Gastrocnemius medialis (tissue), 4 donors: ENCODE measurements around the gene C2CD4A. TPM values are rescaled to one million over a fixed set of nuclear protein-coding genes. Genes with fewer than 3 reads are reported as not detected.

Experiments used
- ATAC-seq, 2 donors: fragments of 150-250 bp; one replicate each; pipeline ENCODE4 v1.9.1; 2016
- DNase-seq, 2 donors: peaks; one replicate each; pipeline ENCODE4 v3.0.0-alpha.2; 2019
- H3K27ac ChIP-seq, 4 donors: fragments of 200-600 bp; sonication (generic); 1 replicate in 1 of 4; 2 replicates in 3 of 4; pipeline ENCODE4 v1.5.1; 2016 to 2018; ENCODE audit warnings: mild to moderate bottlenecking in 2 of 4, moderate library complexity in 1 of 4
- H3K27me3 ChIP-seq, 3 donors: fragments of 200-600 bp; sonication (generic) in 2 of 3; 1 replicate in 1 of 3; 2 replicates in 2 of 3; pipeline versions ENCODE4 v1.5.1 to v1.6.0; 2016 to 2019; ENCODE audit warnings: mild to moderate bottlenecking in 1 of 3, moderate library complexity in 1 of 3
- H3K36me3 ChIP-seq, 2 donors: fragments of 200-600 bp; sonication (generic) in 1 of 2; one replicate each; pipeline ENCODE4 v1.5.1; 2017 to 2018
- H3K4me1 ChIP-seq, 2 donors: fragments of 200-600 bp; sonication (generic) in 1 of 2; one replicate each; pipeline ENCODE4 v1.5.1; 2016 to 2017; ENCODE audit warnings: mild to moderate bottlenecking in 2 of 2
- H3K4me3 ChIP-seq, 4 donors: fragments of 200-600 bp; sonication (generic) in 3 of 4; 1 replicate in 1 of 4; 2 replicates in 3 of 4; pipeline ENCODE4 v1.5.1; 2016 to 2019; ENCODE audit warnings: mild to moderate bottlenecking in 2 of 4
- H3K9me3 ChIP-seq, 3 donors: fragments of 200-600 bp; sonication (generic) in 2 of 3; 1 replicate in 1 of 3; 2 replicates in 2 of 3; pipeline ENCODE4 v1.5.1; 2016 to 2019
- POLR2A ChIP-seq, 2 donors: fragments of 450-650 bp; IDR thresholded peaks; one replicate each; pipeline ENCODE4 v1.6.1; 2017; ENCODE audit warnings: antibody characterized with exemption in 2 of 2, mild to moderate bottlenecking in 2 of 2, moderate library complexity in 2 of 2
- in situ Hi-C, 4 donors: fragments of 200-750 bp; cut with MboI; loops; one replicate each; pipeline versions ENCODE4 v1.15.0 to v1.8.0; 2017; ENCODE audit warnings: low sequenced_read_pairs in 4 of 4
- intact Hi-C: fragments of 100-400 bp; cut with DNase I; formaldehyde crosslinking; loops from one replicate; pipeline ENCODE4 v1.15.1; 2023; ENCODE audit warnings: low total_unique reads
- total RNA-seq, 4 donors: library from RNA; depleted of rRNA; stranded (reverse); fragments of >200 nt; gene quantifications; one replicate each; pipeline versions ENCODE4 v1.1.0 to v1.2.3, GENCODE V29; 2016
- TF ChIP-seq, protein P1 (sequence below), 5 experiments: fragments of 450-650 bp in 3 of 5; fragments of 200-600 bp in 2 of 5; sonication (generic) in 2 of 5; IDR thresholded peaks in 4 of 5; conservative IDR thresholded peaks in 1 of 5; 1 replicate in 4 of 5; 2 replicates in 1 of 5; pipeline ENCODE4 v1.5.1; 2016 to 2019; ENCODE audit warnings: antibody characterized with exemption in 5 of 5, mild to moderate bottlenecking in 3 of 5, moderate library complexity in 3 of 5

C2CD4A gene
- total RNA-seq, 4 donors from 2014 or later, result 0.23 to 0.66 (median 0.47) TPM; not detected in 1

DNA sequence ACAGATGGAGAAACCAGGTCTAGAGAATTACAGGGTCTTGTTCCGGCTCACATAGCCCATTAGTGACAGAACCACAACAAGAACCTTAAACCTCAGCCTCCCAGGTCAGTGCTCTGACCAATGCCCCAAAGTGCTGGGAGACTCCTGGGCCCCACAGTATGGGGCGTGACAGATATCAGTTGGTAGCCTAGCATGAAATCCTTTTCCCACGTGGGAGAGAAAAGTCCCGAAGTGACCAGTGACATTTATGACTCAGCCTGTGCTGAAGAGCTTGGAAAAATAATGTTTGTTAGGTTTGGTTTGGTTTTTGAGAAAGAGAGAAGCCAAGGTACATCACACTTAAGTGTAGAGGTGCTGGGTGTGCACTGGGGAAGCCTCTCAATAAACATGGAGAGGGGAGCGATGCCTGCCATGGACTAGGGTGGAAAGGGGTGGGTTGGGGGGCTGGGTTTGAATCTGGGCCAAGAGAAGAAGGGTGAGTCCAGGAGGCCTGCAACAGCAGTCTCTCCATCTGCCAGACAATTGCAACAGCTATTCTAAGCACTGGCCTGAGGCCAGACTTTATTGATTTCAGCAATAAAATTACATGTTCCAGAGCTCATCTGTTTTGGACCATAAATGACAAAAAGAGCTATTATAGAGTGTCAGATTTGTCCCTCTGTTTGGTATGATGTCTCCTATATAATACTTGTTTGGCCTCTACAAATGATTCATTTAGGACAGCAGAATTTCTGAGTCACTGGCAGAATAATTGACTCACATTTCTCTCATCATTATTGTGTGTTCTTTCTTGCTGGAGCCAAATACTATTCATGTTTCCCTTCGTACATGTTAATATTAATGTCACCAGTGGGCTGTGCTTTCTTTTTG is 43.4 kb downstream of the C2CD4A start:
- no peaks in the 10 kb centered on the region for H3K27me3 ChIP-seq
- ATAC-seq (peak; percentile 49 to 51), DNase-seq (peak in 1 of 2 donors; percentile 26)
- H3K36me3 ChIP-seq, result no peaks in the 10 kb centered on the region
- H3K9me3 ChIP-seq, result no peaks in the 10 kb centered on the region
- H3K27ac ChIP-seq, result peak overlapping the region; percentile 55 to 74 (median 67)
- H3K4me3 ChIP-seq, result no peak overlapping the region
- intact Hi-C loops, result loop anchor here (10.0 kb wide), 1 partner anchor 45 kb away; the partner anchor contains the start of genes C2CD4A and VPS13C
- peaks cover 10 to 42% of the 10 kb centered on the region in 2 donors for H3K4me1 ChIP-seq
- in situ Hi-C loops, result no loop called here
- TF ChIP-seq, protein P1, sequence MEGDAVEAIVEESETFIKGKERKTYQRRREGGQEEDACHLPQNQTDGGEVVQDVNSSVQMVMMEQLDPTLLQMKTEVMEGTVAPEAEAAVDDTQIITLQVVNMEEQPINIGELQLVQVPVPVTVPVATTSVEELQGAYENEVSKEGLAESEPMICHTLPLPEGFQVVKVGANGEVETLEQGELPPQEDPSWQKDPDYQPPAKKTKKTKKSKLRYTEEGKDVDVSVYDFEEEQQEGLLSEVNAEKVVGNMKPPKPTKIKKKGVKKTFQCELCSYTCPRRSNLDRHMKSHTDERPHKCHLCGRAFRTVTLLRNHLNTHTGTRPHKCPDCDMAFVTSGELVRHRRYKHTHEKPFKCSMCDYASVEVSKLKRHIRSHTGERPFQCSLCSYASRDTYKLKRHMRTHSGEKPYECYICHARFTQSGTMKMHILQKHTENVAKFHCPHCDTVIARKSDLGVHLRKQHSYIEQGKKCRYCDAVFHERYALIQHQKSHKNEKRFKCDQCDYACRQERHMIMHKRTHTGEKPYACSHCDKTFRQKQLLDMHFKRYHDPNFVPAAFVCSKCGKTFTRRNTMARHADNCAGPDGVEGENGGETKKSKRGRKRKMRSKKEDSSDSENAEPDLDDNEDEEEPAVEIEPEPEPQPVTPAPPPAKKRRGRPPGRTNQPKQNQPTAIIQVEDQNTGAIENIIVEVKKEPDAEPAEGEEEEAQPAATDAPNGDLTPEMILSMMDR (IDR thresholded peaks at IDR 0.05 in 4 of 5, conservative IDR thresholded peaks at IDR 0.05 in 1 of 5), result no peak
- no peak for TF ChIP-seq POLR2A (IDR thresholded peaks at IDR 0.05)

DNA sequence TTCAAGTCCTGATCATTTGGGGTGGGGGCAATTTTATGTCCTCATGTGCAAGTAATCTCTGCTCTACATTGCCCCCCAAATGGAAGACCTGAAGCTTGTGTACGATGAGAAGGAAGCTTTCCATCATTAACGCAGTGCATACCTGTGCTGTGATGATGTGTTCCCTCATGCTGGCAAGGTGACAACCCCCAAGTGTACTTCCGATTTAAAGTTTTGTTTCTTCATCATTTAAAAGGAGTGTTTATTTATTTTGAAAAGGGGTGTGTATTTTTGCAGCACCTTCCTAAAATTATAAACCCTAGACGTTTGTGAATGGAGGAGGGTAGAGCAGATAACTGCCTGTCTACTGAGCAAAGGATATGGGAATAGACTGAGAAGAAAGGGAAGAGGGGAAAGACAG is 45.3 kb downstream of the C2CD4A start:
- Histone ChIP-seq H3K4me3 (no peak overlapping the region), H3K27ac (peak overlapping the region in 2 of 4 donors; percentile 73 to 81), H3K36me3 (no peaks in the 10 kb centered on the region), H3K27me3 (no peaks in the 10 kb centered on the region), H3K9me3 (no peaks in the 10 kb centered on the region), H3K4me1 (peaks cover 10 to 42% of the 10 kb centered on the region in 2 donors)
- no peak for TF ChIP-seq POLR2A (IDR thresholded peaks at IDR 0.05)
- TF ChIP-seq, protein P1 (IDR thresholded peaks at IDR 0.05 in 4 of 5, conservative IDR thresholded peaks at IDR 0.05 in 1 of 5), result no peak
- ATAC-seq (no peak), DNase-seq (no peak)
- in situ Hi-C loops (no loop called here), intact Hi-C loops (loop anchor here (10.0 kb wide), 1 partner anchor 47 kb away; the partner anchor contains the start of genes C2CD4A and VPS13C)

GRCh38 chr15:62112616-62113593 is 46.1 kb downstream of the C2CD4A start:
- H3K9me3 ChIP-seq, result no peaks in the 10 kb centered on the region
- in situ Hi-C loops (no loop called here), intact Hi-C loops (loop anchor here (10.0 kb wide), 1 partner anchor 48 kb away; the partner anchor contains the start of genes C2CD4A and VPS13C)
- H3K27me3 ChIP-seq, result no peaks in the 10 kb centered on the region
- H3K4me3 ChIP-seq, result no peak overlapping the region
- H3K4me1 ChIP-seq, result peaks cover 10 to 42% of the 10 kb centered on the region in 2 donors
- H3K27ac ChIP-seq, result peak overlapping the region in 3 of 4 donors; percentile 65 to 81 (median 73)
- ATAC-seq (peak; percentile 95 to 97), DNase-seq (peak; percentile 63 to 66)
- no peaks in the 10 kb centered on the region for H3K36me3 ChIP-seq
- TF ChIP-seq, protein P1 (IDR thresholded peaks at IDR 0.05 in 4 of 5, conservative IDR thresholded peaks at IDR 0.05 in 1 of 5), result no peak
- no peak for TF ChIP-seq POLR2A (IDR thresholded peaks at IDR 0.05)

DNA sequence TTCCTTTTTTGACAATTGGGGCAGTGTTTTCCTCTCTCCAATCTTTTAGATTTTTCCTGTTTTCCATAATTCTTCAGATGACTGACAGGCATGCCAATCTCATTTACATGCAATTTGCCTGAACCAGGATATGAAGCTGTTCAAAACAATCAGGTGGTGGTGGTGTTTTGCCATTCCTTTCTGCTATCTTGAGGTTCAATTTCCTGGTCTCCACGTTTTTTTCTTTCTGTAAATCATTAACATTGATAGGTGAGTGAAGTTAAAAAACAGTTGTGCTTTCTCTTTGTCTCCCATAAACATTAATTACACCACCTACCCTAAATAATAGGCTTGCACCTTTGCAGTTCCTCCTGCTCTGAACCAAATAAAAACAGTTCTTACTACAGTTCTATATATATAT is 49.1 kb downstream of the C2CD4A start:
- intact Hi-C loops (loop anchor here (10.0 kb wide), 1 partner anchor 51 kb away; the partner anchor contains the start of genes C2CD4A and VPS13C), in situ Hi-C loops (no loop called here)
- ATAC-seq, result no peak

More for the DNA sequence above, 49.1 kb downstream of the C2CD4A start:
- TF ChIP-seq POLR2A (IDR thresholded peaks at IDR 0.05), result no peak
- TF ChIP-seq, protein P1 (IDR thresholded peaks at IDR 0.05 in 4 of 5, conservative IDR thresholded peaks at IDR 0.05 in 1 of 5), result no peak
- no peak for DNase-seq
- no peaks in the 10 kb centered on the region for H3K36me3 ChIP-seq
- H3K27ac ChIP-seq, result no peak overlapping the region
- H3K4me1 ChIP-seq, result peaks cover 18 to 44% of the 10 kb centered on the region in 2 donors
- H3K9me3 ChIP-seq, result no peaks in the 10 kb centered on the region
- no peak overlapping the region for H3K4me3 ChIP-seq
- H3K27me3 ChIP-seq, result no peaks in the 10 kb centered on the region
